Measurements from ENCODE around the gene NDUFB7. TPM values are rescaled to one million over a fixed set of nuclear protein-coding genes. Genes with fewer than 3 reads are reported as not detected.

Gene NDUFB7
- total RNA-seq, 1 experiment from 2014 or later = 1,095 TPM

- H3K9me3 ChIP-seq (ENCODE audit: low read length) = no peaks in the 10 kb centered on the region
- H3F3A ChIP-seq (ENCODE audit: low read length, unreplicated experiment) = no peaks in the 10 kb centered on the region
- H3K4me2 ChIP-seq (ENCODE audit: low read length) = no peak overlapping the region
- no peak overlapping the region for H3K4me3 ChIP-seq (ENCODE audit: low read length)
- DNase-seq (no peak), ATAC-seq (no peak)
- POLR2A ChIA-PET (ENCODE audit: unreplicated experiment) = interaction anchor here (0.7 kb wide), 1 partner anchor 9 kb away, joined by 3 read pairs; the partner anchor contains the start of gene NDUFB7
- H3K4me1 ChIP-seq (ENCODE audit: insufficient read depth, low read length) = no peaks in the 10 kb centered on the region
- CTCF ChIA-PET = no interaction called here
- H4K20me1 ChIP-seq (ENCODE audit: low read length) = no peaks in the 10 kb centered on the region
- H3K9ac ChIP-seq (ENCODE audit: low read length) = no peak overlapping the region
- BruUV-seq (replicated peaks) = no TSS peak
- no peak overlapping the region for H3K27ac ChIP-seq (ENCODE audit: low read length)
- TF ChIP-seq CTCF (conservative IDR thresholded peaks at IDR 0.05; ENCODE audit: low read depth, low read length) (no peak), EZH2 (IDR thresholded peaks at IDR 0.05; ENCODE audit: low read length, unreplicated experiment) (no peak), EZH2phosphoT487 (IDR thresholded peaks at IDR 0.05; ENCODE audit: borderline replicate concordance, low read length) (no peak)
- H2AFZ ChIP-seq (ENCODE audit: low read length) = no peak overlapping the region
- intact Hi-C loops (cut with micrococcal nuclease) = no loop called here
- H3K36me3 ChIP-seq (ENCODE audit: low read depth, low read length) = peaks cover 8% of the 10 kb centered on the region; the same call in 1 of the 2 replicates
- H3K9me2 ChIP-seq (replicated peaks; ENCODE audit: low read length) = no peaks in the 10 kb centered on the region
- peaks cover 46% of the 10 kb centered on the region for H3K79me2 ChIP-seq (ENCODE audit: low read length)
- no peaks in the 10 kb centered on the region for H3K27me3 ChIP-seq (ENCODE audit: low read length)
Measured at GRCh38 chr19:14562660-14563589, 8.9 kb downstream of the NDUFB7 start.

- no TSS peak for BruUV-seq (replicated peaks)
- H3K4me1 ChIP-seq (ENCODE audit: insufficient read depth, low read length) = no peaks in the 10 kb centered on the region
- POLR2A ChIA-PET (ENCODE audit: unreplicated experiment) = interaction anchor here (0.7 kb wide), 1 partner anchor 10 kb away, joined by 3 read pairs; the partner anchor contains the start of gene NDUFB7
- peaks cover 48% of the 10 kb centered on the region for H3K79me2 ChIP-seq (ENCODE audit: low read length)
- DNase-seq (no peak), ATAC-seq (peak; percentile 37)
- no peaks in the 10 kb centered on the region for H3K27me3 ChIP-seq (ENCODE audit: low read length)
- no peak for TF ChIP-seq EZH2 (IDR thresholded peaks at IDR 0.05; ENCODE audit: low read length, unreplicated experiment)
- no peak for TF ChIP-seq CTCF (conservative IDR thresholded peaks at IDR 0.05; ENCODE audit: low read depth, low read length)
- no peak for TF ChIP-seq EZH2phosphoT487 (IDR thresholded peaks at IDR 0.05; ENCODE audit: borderline replicate concordance, low read length)
- no peaks in the 10 kb centered on the region for H4K20me1 ChIP-seq (ENCODE audit: low read length)
- no peaks in the 10 kb centered on the region for H3K9me3 ChIP-seq (ENCODE audit: low read length)
- intact Hi-C loops (cut with micrococcal nuclease) = no loop called here
- H3K36me3 ChIP-seq (ENCODE audit: low read depth, low read length) = peaks cover 8% of the 10 kb centered on the region; the same call in 1 of the 2 replicates
- CTCF ChIA-PET = no interaction called here
- H3K27ac ChIP-seq (ENCODE audit: low read length) = no peak overlapping the region
- H3K4me2 ChIP-seq (ENCODE audit: low read length) = no peak overlapping the region
- no peak overlapping the region for H3K9ac ChIP-seq (ENCODE audit: low read length)
- H3F3A ChIP-seq (ENCODE audit: low read length, unreplicated experiment) = no peaks in the 10 kb centered on the region
- no peaks in the 10 kb centered on the region for H3K9me2 ChIP-seq (replicated peaks; ENCODE audit: low read length)
- H3K4me3 ChIP-seq (ENCODE audit: low read length) = no peak overlapping the region
- no peak overlapping the region for H2AFZ ChIP-seq (ENCODE audit: low read length)
Measured at GRCh38 chr19:14561847-14562351, 10.0 kb downstream of the NDUFB7 start.

- Histone ChIP-seq H3K4me2 (ENCODE audit: low read length) (no peak overlapping the region), H3K4me3 (ENCODE audit: low read length) (no peak overlapping the region), H3K79me2 (ENCODE audit: low read length) (peaks cover 54% of the 10 kb centered on the region), H3F3A (ENCODE audit: low read length, unreplicated experiment) (no peaks in the 10 kb centered on the region), H3K9me2 (replicated peaks; ENCODE audit: low read length) (no peaks in the 10 kb centered on the region), H2AFZ (ENCODE audit: low read length) (no peak overlapping the region), H3K27me3 (ENCODE audit: low read length) (no peaks in the 10 kb centered on the region), H3K27ac (ENCODE audit: low read length) (no peak overlapping the region), H4K20me1 (ENCODE audit: low read length) (no peaks in the 10 kb centered on the region), H3K9ac (ENCODE audit: low read length) (no peak overlapping the region), H3K9me3 (ENCODE audit: low read length) (no peaks in the 10 kb centered on the region), H3K36me3 (ENCODE audit: low read depth, low read length) (peaks cover 8% of the 10 kb centered on the region; the same call in 1 of the 2 replicates), H3K4me1 (ENCODE audit: insufficient read depth, low read length) (no peaks in the 10 kb centered on the region)
- ATAC-seq (no peak), DNase-seq (no peak)
- BruUV-seq (replicated peaks) = no TSS peak
- TF ChIP-seq EZH2phosphoT487 (IDR thresholded peaks at IDR 0.05; ENCODE audit: borderline replicate concordance, low read length) (no peak), CTCF (conservative IDR thresholded peaks at IDR 0.05; ENCODE audit: low read depth, low read length) (no peak), EZH2 (IDR thresholded peaks at IDR 0.05; ENCODE audit: low read length, unreplicated experiment) (no peak)
- POLR2A ChIA-PET (ENCODE audit: unreplicated experiment) = no interaction called here
- intact Hi-C loops (cut with micrococcal nuclease) = no loop called here
- CTCF ChIA-PET = no interaction called here
Measured at GRCh38 chr19:14561249-14561648, 10.6 kb downstream of the NDUFB7 start.

Measured in PC-3 (cell line).